ENCODE measurements around the gene DNAAF3.

GRCh38 chr19:55197528-55197927, 31.1 kb upstream of the DNAAF3 start:
- TF ChIP-seq, protein P1, sequence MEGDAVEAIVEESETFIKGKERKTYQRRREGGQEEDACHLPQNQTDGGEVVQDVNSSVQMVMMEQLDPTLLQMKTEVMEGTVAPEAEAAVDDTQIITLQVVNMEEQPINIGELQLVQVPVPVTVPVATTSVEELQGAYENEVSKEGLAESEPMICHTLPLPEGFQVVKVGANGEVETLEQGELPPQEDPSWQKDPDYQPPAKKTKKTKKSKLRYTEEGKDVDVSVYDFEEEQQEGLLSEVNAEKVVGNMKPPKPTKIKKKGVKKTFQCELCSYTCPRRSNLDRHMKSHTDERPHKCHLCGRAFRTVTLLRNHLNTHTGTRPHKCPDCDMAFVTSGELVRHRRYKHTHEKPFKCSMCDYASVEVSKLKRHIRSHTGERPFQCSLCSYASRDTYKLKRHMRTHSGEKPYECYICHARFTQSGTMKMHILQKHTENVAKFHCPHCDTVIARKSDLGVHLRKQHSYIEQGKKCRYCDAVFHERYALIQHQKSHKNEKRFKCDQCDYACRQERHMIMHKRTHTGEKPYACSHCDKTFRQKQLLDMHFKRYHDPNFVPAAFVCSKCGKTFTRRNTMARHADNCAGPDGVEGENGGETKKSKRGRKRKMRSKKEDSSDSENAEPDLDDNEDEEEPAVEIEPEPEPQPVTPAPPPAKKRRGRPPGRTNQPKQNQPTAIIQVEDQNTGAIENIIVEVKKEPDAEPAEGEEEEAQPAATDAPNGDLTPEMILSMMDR (IDR thresholded peaks at IDR 0.05) = no peak
- TF ChIP-seq POLR2A (IDR thresholded peaks at IDR 0.05) = no peak
